Stomach (tissue), 4 donors: ENCODE data around the gene SSH2.

Experiments
- POLR2AphosphoS5 ChIP-seq, 3 donors: sonication (generic); formaldehyde crosslinking; IDR thresholded peaks; one replicate each; pipeline ENCODE4 v1.6.1; 2016; ENCODE audit warnings: antibody characterized with exemption in 3 of 3
- TF ChIP-seq, protein P1 (sequence below), 7 experiments: fragments of 450-650 bp in 4 of 7; fragments of 200-600 bp in 3 of 7; sonication (generic) in 3 of 7; IDR thresholded peaks; one replicate each; pipeline ENCODE4 v1.5.1; 2016 to 2019; ENCODE audit warnings: antibody characterized with exemption in 7 of 7, control low read depth in 2 of 7, mild to moderate bottlenecking in 1 of 7

DNA sequence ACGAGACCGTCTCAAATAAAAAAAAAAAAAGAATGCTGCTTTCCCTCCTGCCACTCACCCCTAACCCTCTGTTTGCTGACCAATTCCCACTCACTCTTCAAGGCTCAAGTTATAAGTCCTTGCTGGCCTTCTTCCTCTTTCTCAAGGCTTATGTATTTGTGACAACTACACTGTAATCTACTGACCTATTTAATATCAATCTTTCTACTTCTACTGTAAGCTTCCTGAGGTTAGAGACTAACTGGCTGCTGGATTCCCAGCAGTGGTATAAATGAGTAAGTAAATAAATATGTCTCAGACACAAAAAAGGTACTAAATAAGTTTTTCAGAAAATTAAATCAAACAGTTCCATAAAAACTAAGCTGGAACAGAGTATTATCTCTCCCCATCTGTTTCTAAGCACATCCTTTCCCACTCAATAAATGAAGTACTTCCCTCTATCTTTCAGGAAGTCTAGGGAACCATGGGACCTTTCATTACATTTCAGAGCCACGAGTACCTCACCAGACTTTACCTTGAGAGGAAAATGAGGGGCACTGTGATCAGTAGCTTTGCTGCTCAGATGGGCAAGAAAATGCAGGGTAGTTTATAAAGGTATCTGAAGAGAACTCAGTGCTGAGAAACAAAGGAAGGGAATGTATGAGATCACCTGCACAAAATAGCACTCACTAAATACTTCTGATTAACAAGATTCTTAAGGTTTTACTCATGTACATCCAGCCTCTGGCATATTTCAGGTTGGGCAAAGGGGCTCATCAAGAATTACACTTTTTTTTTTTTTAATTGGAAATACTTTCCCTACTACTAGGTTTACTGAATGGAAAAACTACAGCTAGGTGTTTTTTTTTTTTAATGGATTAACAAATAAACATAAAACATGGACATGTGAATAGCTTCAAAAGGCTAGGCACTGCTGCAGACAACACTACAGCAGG, 10.8 kb downstream of the SSH2 start:
- TF ChIP-seq POLR2AphosphoS5 (IDR thresholded peaks at IDR 0.05) = no peak
- TF ChIP-seq, protein P1, sequence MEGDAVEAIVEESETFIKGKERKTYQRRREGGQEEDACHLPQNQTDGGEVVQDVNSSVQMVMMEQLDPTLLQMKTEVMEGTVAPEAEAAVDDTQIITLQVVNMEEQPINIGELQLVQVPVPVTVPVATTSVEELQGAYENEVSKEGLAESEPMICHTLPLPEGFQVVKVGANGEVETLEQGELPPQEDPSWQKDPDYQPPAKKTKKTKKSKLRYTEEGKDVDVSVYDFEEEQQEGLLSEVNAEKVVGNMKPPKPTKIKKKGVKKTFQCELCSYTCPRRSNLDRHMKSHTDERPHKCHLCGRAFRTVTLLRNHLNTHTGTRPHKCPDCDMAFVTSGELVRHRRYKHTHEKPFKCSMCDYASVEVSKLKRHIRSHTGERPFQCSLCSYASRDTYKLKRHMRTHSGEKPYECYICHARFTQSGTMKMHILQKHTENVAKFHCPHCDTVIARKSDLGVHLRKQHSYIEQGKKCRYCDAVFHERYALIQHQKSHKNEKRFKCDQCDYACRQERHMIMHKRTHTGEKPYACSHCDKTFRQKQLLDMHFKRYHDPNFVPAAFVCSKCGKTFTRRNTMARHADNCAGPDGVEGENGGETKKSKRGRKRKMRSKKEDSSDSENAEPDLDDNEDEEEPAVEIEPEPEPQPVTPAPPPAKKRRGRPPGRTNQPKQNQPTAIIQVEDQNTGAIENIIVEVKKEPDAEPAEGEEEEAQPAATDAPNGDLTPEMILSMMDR (IDR thresholded peaks at IDR 0.05) = no peak
